ENCODE data around the gene CLCN7. TPM values are rescaled to one million over a fixed set of nuclear protein-coding genes. Genes with fewer than 3 reads are reported as not detected.

The CLCN7 gene
- polyA plus RNA-seq, 1 experiment, result 36.4 TPM

GRCh38 chr16:1439058-1439698 lies 35.6 kb downstream of the CLCN7 start:
- CTCF ChIA-PET, result interaction anchor here (1.6 kb wide), 1 partner anchor 11 kb away, joined by 5 read pairs; no protein-coding TSS in a partner anchor

GRCh38 chr16:1438229-1439057 lies 36.4 kb downstream of the CLCN7 start:
- DNase-seq (ENCODE audit: low read depth), result no peak
- no peak for TF ChIP-seq CTCF (IDR thresholded peaks at IDR 0.05; ENCODE audit: insufficient read depth, low read depth, low read length)
- Histone ChIP-seq H3K4me3 (ENCODE audit: low read depth, low read length) (no peak overlapping the region), H3K27me3 (ENCODE audit: control insufficient read depth, insufficient read depth, low read length) (no peaks in the 10 kb centered on the region), H3K36me3 (ENCODE audit: control insufficient read depth, insufficient read depth, low read length) (no peaks in the 10 kb centered on the region)
- CTCF ChIA-PET, result interaction anchor here (1.6 kb wide), 1 partner anchor 10 kb away, joined by 5 read pairs; no protein-coding TSS in a partner anchor
- POLR2A ChIA-PET, result no interaction called here

More at GRCh38 chr16:1439058-1439698, 35.6 kb downstream of the CLCN7 start:
- TF ChIP-seq CTCF (IDR thresholded peaks at IDR 0.05; ENCODE audit: insufficient read depth, low read depth, low read length), result no peak
- Histone ChIP-seq H3K4me3 (ENCODE audit: low read depth, low read length) (no peak overlapping the region), H3K27me3 (ENCODE audit: control insufficient read depth, insufficient read depth, low read length) (no peaks in the 10 kb centered on the region), H3K36me3 (ENCODE audit: control insufficient read depth, insufficient read depth, low read length) (no peaks in the 10 kb centered on the region)
- POLR2A ChIA-PET, result no interaction called here
- no peak for DNase-seq (ENCODE audit: low read depth)

GRCh38 chr16:1437606-1438005 lies 37.2 kb downstream of the CLCN7 start:
- no peaks in the 10 kb centered on the region for H3K36me3 ChIP-seq (ENCODE audit: control insufficient read depth, insufficient read depth, low read length)
- H3K4me3 ChIP-seq (ENCODE audit: low read depth, low read length), result no peak overlapping the region
- H3K27me3 ChIP-seq (ENCODE audit: control insufficient read depth, insufficient read depth, low read length), result no peaks in the 10 kb centered on the region
- no peak for TF ChIP-seq CTCF (IDR thresholded peaks at IDR 0.05; ENCODE audit: insufficient read depth, low read depth, low read length)
- no peak for DNase-seq (ENCODE audit: low read depth)
- ChIA-PET POLR2A (interaction anchor here (0.6 kb wide), 1 partner anchor 11 kb away, joined by 3 read pairs; no protein-coding TSS in a partner anchor), CTCF (interaction anchor here (1.6 kb wide), 1 partner anchor 9 kb away, joined by 5 read pairs; no protein-coding TSS in a partner anchor)

GRCh38 chr16:1436731-1437355 lies 38.0 kb downstream of the CLCN7 start:
- no peak for DNase-seq (ENCODE audit: low read depth)
- ChIA-PET POLR2A (no interaction called here), CTCF (no interaction called here)
- no peak for TF ChIP-seq CTCF (IDR thresholded peaks at IDR 0.05; ENCODE audit: insufficient read depth, low read depth, low read length)
- Histone ChIP-seq H3K27me3 (ENCODE audit: control insufficient read depth, insufficient read depth, low read length) (no peaks in the 10 kb centered on the region), H3K36me3 (ENCODE audit: control insufficient read depth, insufficient read depth, low read length) (no peaks in the 10 kb centered on the region), H3K4me3 (ENCODE audit: low read depth, low read length) (no peak overlapping the region)
